IMR-90 (cell line): ENCODE measurements around the gene GPR108. TPM values are rescaled to one million over a fixed set of nuclear protein-coding genes. Genes with fewer than 3 reads are reported as not detected.

Experiments used
- ATAC-seq: fragments of 200-7000 bp; cut with Tn5 transposase; 2 replicates; pipeline ENCODE4 v1.9.1; 2020; ENCODE audit warnings: low read depth, mild to moderate bottlenecking, moderate library complexity
- BruUV-seq: library from RNA; stranded (reverse); fragments of 400-500 nt; replicated peaks from 2 replicates; lab custom pipeline; 2021; lab: Mats Ljungman, UMichigan
- CTCF ChIA-PET: fragments of 300-600 bp; formaldehyde crosslinking; extraction: SDS; loops from one replicate; lab custom pipeline; 2021; ENCODE audit warnings: antibody characterized with exemption; lab: Yijun Ruan, JAX
- POLR2A ChIA-PET: fragments of 300-600 bp; sonication (Branson Sonifier 250); formaldehyde crosslinking; loops from one replicate; lab custom pipeline; 2022; ENCODE audit warnings: antibody characterized with exemption; ENCODE audit not compliant: unreplicated experiment; lab: Charles Lee
- DNase-seq: peaks from one replicate; pipeline ENCODE4 v3.0.0; 2013
- H2AFZ ChIP-seq: replicated peaks from 2 replicates; pipeline ENCODE3; 2013; ENCODE audit warnings: low read length, mild to moderate bottlenecking; ENCODE audit not compliant: poor library complexity
- H2AK5ac ChIP-seq: 2 replicates; pipeline ENCODE4 v1.6.1; 2013; ENCODE audit warnings: low read depth, low read length, inconsistent platforms
- H2AK9ac ChIP-seq: replicated peaks from 2 replicates; pipeline ENCODE3; 2013; ENCODE audit warnings: mild to moderate bottlenecking, low read depth, low read length, moderate library complexity; ENCODE audit not compliant: poor library complexity
- H2BK120ac ChIP-seq: 2 replicates; pipeline ENCODE4 v1.6.1; 2013; ENCODE audit warnings: low read depth, low read length, inconsistent platforms
- H2BK15ac ChIP-seq: 3 replicates; pipeline ENCODE4 v1.6.1; 2013; ENCODE audit warnings: low read depth, low read length, inconsistent platforms
- H2BK20ac ChIP-seq: 2 replicates; pipeline ENCODE4 v1.6.1; 2013; ENCODE audit warnings: low read depth, mild to moderate bottlenecking, inconsistent platforms, low read length, moderate library complexity
- H2BK5ac ChIP-seq: 2 replicates; pipeline ENCODE4 v1.6.1; 2013; ENCODE audit warnings: mild to moderate bottlenecking, low read depth, low read length, inconsistent platforms; ENCODE audit not compliant: poor library complexity, severe bottlenecking
- H3K14ac ChIP-seq: replicated peaks from 2 replicates; pipeline ENCODE4 v1.6.1; 2013; ENCODE audit warnings: low read depth, low read length, inconsistent platforms
- H3K18ac ChIP-seq: 2 replicates; pipeline ENCODE4 v1.6.1; 2013; ENCODE audit warnings: low read depth, low read length, control low read depth
- H3K23ac ChIP-seq: 2 replicates; pipeline ENCODE4 v1.6.1; 2013; ENCODE audit warnings: low read depth, low read length, inconsistent platforms
- H3K27ac ChIP-seq: 2 replicates; pipeline ENCODE4 v1.5.1; 2013; ENCODE audit warnings: mild to moderate bottlenecking, control low read depth, low read length; ENCODE audit not compliant: insufficient read depth
- H3K27me3 ChIP-seq: 2 replicates; pipeline ENCODE4 v1.6.1; 2013; ENCODE audit warnings: low read length; ENCODE audit not compliant: control insufficient read depth, insufficient read depth
- H3K36me3 ChIP-seq: 2 replicates; pipeline ENCODE4 v1.6.1; 2013; ENCODE audit warnings: low read length, mixed read lengths; ENCODE audit not compliant: control insufficient read depth, insufficient read depth
- H3K4ac ChIP-seq: 2 replicates; pipeline ENCODE4 v1.6.1; 2013; ENCODE audit warnings: low read depth, low read length, inconsistent platforms
- H3K4me1 ChIP-seq: 2 replicates; pipeline ENCODE4 v1.6.1; 2013; ENCODE audit warnings: low read length, mixed read lengths; ENCODE audit not compliant: control insufficient read depth, insufficient read depth
- H3K4me2 ChIP-seq: 2 replicates; pipeline ENCODE4 v1.6.1; 2013; ENCODE audit warnings: low read depth, mild to moderate bottlenecking, control low read depth, low read length, moderate library complexity
- H3K4me3 ChIP-seq: 2 replicates; pipeline ENCODE4 v1.5.1; 2013; ENCODE audit warnings: low read depth, mild to moderate bottlenecking, control low read depth, low read length, moderate library complexity; ENCODE audit not compliant: insufficient read depth
- H3K56ac ChIP-seq: 2 replicates; pipeline ENCODE4 v1.6.1; 2013; ENCODE audit warnings: low read length, inconsistent platforms; ENCODE audit not compliant: insufficient read depth; ENCODE audit errors: extremely low read depth
- H3K79me1 ChIP-seq, 2 experiments: 2 replicates each; pipeline ENCODE4 v1.6.1; 2013; ENCODE audit warnings: low read length in 2 of 2, inconsistent platforms in 1 of 2, low read depth in 1 of 2
- H3K9ac ChIP-seq: 2 replicates; pipeline ENCODE4 v1.6.1; 2013; ENCODE audit warnings: low read depth, low read length, control low read depth
- H3K9me1 ChIP-seq: 2 replicates; pipeline ENCODE4 v1.6.1; 2013; ENCODE audit warnings: low read length, inconsistent platforms; ENCODE audit not compliant: insufficient read depth
- H3K9me3 ChIP-seq: 2 replicates; pipeline ENCODE4 v1.6.1; 2013; ENCODE audit warnings: low read length; ENCODE audit not compliant: control insufficient read depth, insufficient read depth
- H4K20me1 ChIP-seq: 2 replicates; pipeline ENCODE4 v1.6.1; 2013; ENCODE audit warnings: low read length, inconsistent platforms; ENCODE audit not compliant: insufficient read depth
- H4K5ac ChIP-seq: 2 replicates; pipeline ENCODE4 v1.6.1; 2013; ENCODE audit warnings: mild to moderate bottlenecking, low read depth, low read length, control low read depth
- H4K8ac ChIP-seq, 2 experiments: 2 replicates each; pipeline ENCODE4 v1.6.1; 2013; ENCODE audit warnings: low read depth in 2 of 2, low read length in 2 of 2, control low read depth in 1 of 2, inconsistent platforms in 1 of 2
- H4K91ac ChIP-seq: 2 replicates; pipeline ENCODE4 v1.6.1; 2013; ENCODE audit warnings: low read depth, low read length, inconsistent platforms; ENCODE audit not compliant: insufficient read depth
- CEBPB ChIP-seq: IDR thresholded peaks from 2 replicates; pipeline ENCODE4 v1.6.1; 2012; ENCODE audit warnings: low read depth, low read length, improper control_type of control experiment
- CHD1 ChIP-seq: IDR thresholded peaks from 2 replicates; pipeline ENCODE4 v1.6.1; 2012; ENCODE audit warnings: low read depth, low read length, improper control_type of control experiment
- RAD21 ChIP-seq: IDR thresholded peaks from 2 replicates; pipeline ENCODE4 v1.6.1; 2012; ENCODE audit warnings: low read length, improper control_type of control experiment
- WGBS, 2 experiments: methylation state at CpG; one replicate each; pipeline versions ENCODE4 v1.1.5 to v1.1.7; 2013; ENCODE audit warnings: missing lambda C conversion rate in 2 of 2; ENCODE audit not compliant: insufficient read length in 1 of 2; ENCODE audit errors: extremely low coverage in 2 of 2; 5-methylcytosine and 5-hydroxymethylcytosine counted together
- dilution Hi-C: fragments of 300-500 bp; cut with HindIII; formaldehyde crosslinking; loops from one replicate; pipeline ENCODE4 v1.14.3; 2018; ENCODE audit warnings: low sequenced_read_pairs; ENCODE audit not compliant: unreplicated experiment
- in situ Hi-C: fragments of 300-500 bp; cut with MboI; formaldehyde crosslinking; loops from 3 replicates; pipeline ENCODE4 v1.14.3; 2019; ENCODE audit warnings: low sequenced_read_pairs, inconsistent platforms, mixed read lengths
- intact Hi-C: fragments of 100-400 bp; cut with micrococcal nuclease; formaldehyde crosslinking; loops from 2 replicates; pipeline ENCODE4 v1.10.0; 2022
- polyA plus RNA-seq, 3 experiments: library from polyadenylated mRNA; depleted of rRNA; stranded (reverse); fragments of >200 nt; gene quantifications; 2 replicates each; pipeline ENCODE4 v1.2.3, GENCODE V29; 2012; ENCODE audit warnings: low replicate concordance in 1 of 3
- total RNA-seq: library from RNA; depleted of rRNA; stranded (reverse); fragments of >200 nt; gene quantifications from 2 replicates; pipeline ENCODE4 v1.2.3, GENCODE V29; 2012

Gene GPR108
- total and polyA plus RNA-seq, 2 of the 4 experiments (the other 2 are of a cell fraction) = 28.0 to 38.9 TPM

GRCh38 chr19:6768236-6768785, 30.9 kb upstream of the GPR108 start:
- Histone ChIP-seq H3K9me1 (0 out of 2 replicates have a peak, but pooled peaks cover 5% of the 10 kb centered on the region), H3K4me3 (no peak overlapping the region), H3K9me3 (no peaks in the 10 kb centered on the region), H3K27ac (no peak overlapping the region), H4K8ac (no peak overlapping the region), H4K91ac (no peak overlapping the region), H3K79me1 (no peaks in the 10 kb centered on the region), H3K36me3 (no peaks in the 10 kb centered on the region), H4K5ac (no peak overlapping the region), H3K14ac (no peak overlapping the region), H3K4me2 (no peak overlapping the region), H3K27me3 (no peaks in the 10 kb centered on the region; the same call in 1 of the 2 replicates), H3K56ac (no peak overlapping the region), H2BK15ac (no peak overlapping the region), H3K18ac (no peak overlapping the region), H2AK9ac (no peak overlapping the region), H3K4me1 (no peaks in the 10 kb centered on the region), H3K4ac (no peak overlapping the region), H2BK20ac (no peak overlapping the region), H4K20me1 (no peaks in the 10 kb centered on the region), H2AFZ (no peak overlapping the region), H2AK5ac (no peak overlapping the region), H3K23ac (no peak overlapping the region), H2BK120ac (no peak overlapping the region), H3K9ac (no peak overlapping the region), H2BK5ac (no peak overlapping the region)
- ATAC-seq (no peak), DNase-seq (no peak)
- BruUV-seq = no TSS peak
- dilution Hi-C loops = no loop called here
- TF ChIP-seq CEBPB = no peak
- no peak for TF ChIP-seq RAD21
- no peak for TF ChIP-seq CHD1
- ChIA-PET POLR2A (no interaction called here), CTCF (no interaction called here)
- WGBS, 2 experiments = 50% methylated on average over 2 of the region's 8 CpGs; no CpG with 5 or more reads in 1 of the 2 experiments
- intact Hi-C loops = no loop called here
- in situ Hi-C loops = no loop called here
